GM12873 (cell line): ENCODE data around the gene MOB1A.

Experiments
- CTCF ChIP-seq: IDR thresholded peaks from 2 replicates; pipeline ENCODE4 v1.5.1; 2012; ENCODE audit warnings: low read depth, mild to moderate bottlenecking, moderate library complexity, low read length, control low read depth; ENCODE audit not compliant: insufficient read depth; ENCODE audit errors: missing control alignments

MOB1A gene

GRCh38 chr2:74198023-74198460 is 19.4 kb upstream of the MOB1A start:
- TF ChIP-seq CTCF: no peak

- no peak for TF ChIP-seq CTCF
Measured at GRCh38 chr2:74197049-74197448, 18.4 kb upstream of the MOB1A start.

GRCh38 chr2:74194799-74195198 is 16.1 kb upstream of the MOB1A start:
- no peak for TF ChIP-seq CTCF

GRCh38 chr2:74191596-74192380 is 13.1 kb upstream of the MOB1A start:
- TF ChIP-seq CTCF: no peak

GRCh38 chr2:74188696-74189095 is 10.0 kb upstream of the MOB1A start:
- no peak for TF ChIP-seq CTCF

GRCh38 chr2:74188018-74188601 is 9.4 kb upstream of the MOB1A start:
- no peak for TF ChIP-seq CTCF

- TF ChIP-seq CTCF: no peak
Measured at GRCh38 chr2:74186038-74186437, 7.4 kb upstream of the MOB1A start.
